HepG2 (cell line): Measurements from ENCODE around the gene ARPC1B. TPM values are rescaled to one million over a fixed set of nuclear protein-coding genes. Genes with fewer than 3 reads are reported as not detected.

Experiments used
- BRD4 ChIP-seq: sonication (generic); formaldehyde crosslinking; IDR thresholded peaks from 2 replicates; pipeline ENCODE4 v1.4.0; 2020; ENCODE audit warnings: missing genetic modification reagents
- HES4 ChIP-seq: sonication (generic); formaldehyde crosslinking; IDR thresholded peaks from 2 replicates; pipeline ENCODE4 v1.9.0; 2021; ENCODE audit warnings: mild to moderate bottlenecking, missing genetic modification reagents, borderline replicate concordance
- NR2F2 ChIP-seq: IDR thresholded peaks from 2 replicates; pipeline ENCODE4 v1.6.1; 2012; ENCODE audit warnings: low read depth, inconsistent platforms, borderline replicate concordance
- PRDM10 ChIP-seq: sonication (generic); formaldehyde crosslinking; IDR thresholded peaks from 2 replicates; pipeline ENCODE4 v1.4.0; 2020; ENCODE audit warnings: low read depth, missing genetic modification reagents
- SAP130 ChIP-seq: IDR thresholded peaks from 2 replicates; pipeline ENCODE4 v1.6.1; 2016; ENCODE audit warnings: low read depth
- TOPORS ChIP-seq: sonication (generic); formaldehyde crosslinking; IDR thresholded peaks from 2 replicates; pipeline ENCODE4 v1.8.0; 2023; ENCODE audit warnings: mild to moderate bottlenecking, missing genetic modification reagents
- ZBTB10 ChIP-seq: sonication (generic); formaldehyde crosslinking; IDR thresholded peaks from 2 replicates; pipeline ENCODE4 v1.4.0; 2020; ENCODE audit warnings: missing genetic modification reagents, borderline replicate concordance
- ZBTB42 ChIP-seq: sonication (generic); formaldehyde crosslinking; IDR thresholded peaks from 2 replicates; pipeline ENCODE4 v1.5.0; 2020; ENCODE audit warnings: mild to moderate bottlenecking, missing genetic modification reagents
- ZEB1 ChIP-seq: IDR thresholded peaks from 2 replicates; pipeline ENCODE4 v1.6.1; 2012; ENCODE audit warnings: mild to moderate bottlenecking, low read depth, inconsistent platforms; ENCODE audit not compliant: insufficient replicate concordance
- ZFP90 ChIP-seq: sonication (generic); formaldehyde crosslinking; IDR thresholded peaks from 2 replicates; pipeline ENCODE4 v1.8.0; 2022; ENCODE audit warnings: missing genetic modification reagents, mild to moderate bottlenecking, inconsistent platforms, borderline replicate concordance
- ZHX1 ChIP-seq: sonication (generic); formaldehyde crosslinking; IDR thresholded peaks from 2 replicates; pipeline ENCODE4 v1.8.1; 2022; ENCODE audit warnings: low read depth, mild to moderate bottlenecking, missing genetic modification reagents
- ZNF20 ChIP-seq: sonication (generic); formaldehyde crosslinking; IDR thresholded peaks from 2 replicates; pipeline ENCODE4 v1.4.0; 2020; ENCODE audit warnings: mild to moderate bottlenecking, moderate library complexity, missing genetic modification reagents
- ZNF253 ChIP-seq: sonication (generic); formaldehyde crosslinking; IDR thresholded peaks from 2 replicates; pipeline ENCODE4 v1.8.0; 2022; ENCODE audit warnings: mild to moderate bottlenecking, missing genetic modification reagents, borderline replicate concordance
- ZNF383 ChIP-seq: sonication (generic); formaldehyde crosslinking; IDR thresholded peaks from 2 replicates; pipeline ENCODE4 v1.4.0; 2020; ENCODE audit warnings: missing genetic modification reagents, mild to moderate bottlenecking, borderline replicate concordance
- ZNF629 ChIP-seq: sonication (generic); formaldehyde crosslinking; conservative IDR thresholded peaks from 2 replicates; pipeline ENCODE4 v1.5.0; 2020; ENCODE audit warnings: missing genetic modification reagents
- ZNF713 ChIP-seq: sonication (generic); formaldehyde crosslinking; IDR thresholded peaks from 2 replicates; pipeline ENCODE4 v1.4.0; 2020; ENCODE audit warnings: mild to moderate bottlenecking, missing genetic modification reagents
- polyA plus RNA-seq, 8 experiments: library from polyadenylated mRNA; depleted of rRNA in 3 of 8; stranded (reverse) in 7 of 8; unstranded in 1 of 8; fragments of >200 nt; fragmentation: Illumina TruSeq in 4 of 8; extraction: Trizol in 4 of 8; gene quantifications; 2 replicates each; pipeline versions ENCODE4 v1.2.1 to v1.2.3, GENCODE V29; 2011 to 2016; ENCODE audit warnings: low read depth in 4 of 8, missing spikeins in 1 of 8, mixed read lengths in 1 of 8; ENCODE audit not compliant: insufficient read depth in 1 of 8
- total RNA-seq, 5 experiments: library from RNA; depleted of rRNA; stranded (reverse); fragments of >200 nt; fragmentation: Illumina TruSeq; extraction: Trizol; gene quantifications; 2 replicates each; pipeline ENCODE4 v1.2.3, GENCODE V29; 2016; ENCODE audit warnings: low read depth in 1 of 5
- TF ChIP-seq, protein P1 (sequence below): sonication (generic); formaldehyde crosslinking; IDR thresholded peaks from 2 replicates; pipeline ENCODE4 v1.8.0; 2022; ENCODE audit warnings: missing genetic modification reagents, mild to moderate bottlenecking, moderate library complexity, borderline replicate concordance

The ARPC1B gene
- total and polyA plus RNA-seq, 2 of the 13 experiments (the other 11 are each of a cell fraction or from before 2014, with no cell fraction given): 72.9 to 89.1 TPM

DNA sequence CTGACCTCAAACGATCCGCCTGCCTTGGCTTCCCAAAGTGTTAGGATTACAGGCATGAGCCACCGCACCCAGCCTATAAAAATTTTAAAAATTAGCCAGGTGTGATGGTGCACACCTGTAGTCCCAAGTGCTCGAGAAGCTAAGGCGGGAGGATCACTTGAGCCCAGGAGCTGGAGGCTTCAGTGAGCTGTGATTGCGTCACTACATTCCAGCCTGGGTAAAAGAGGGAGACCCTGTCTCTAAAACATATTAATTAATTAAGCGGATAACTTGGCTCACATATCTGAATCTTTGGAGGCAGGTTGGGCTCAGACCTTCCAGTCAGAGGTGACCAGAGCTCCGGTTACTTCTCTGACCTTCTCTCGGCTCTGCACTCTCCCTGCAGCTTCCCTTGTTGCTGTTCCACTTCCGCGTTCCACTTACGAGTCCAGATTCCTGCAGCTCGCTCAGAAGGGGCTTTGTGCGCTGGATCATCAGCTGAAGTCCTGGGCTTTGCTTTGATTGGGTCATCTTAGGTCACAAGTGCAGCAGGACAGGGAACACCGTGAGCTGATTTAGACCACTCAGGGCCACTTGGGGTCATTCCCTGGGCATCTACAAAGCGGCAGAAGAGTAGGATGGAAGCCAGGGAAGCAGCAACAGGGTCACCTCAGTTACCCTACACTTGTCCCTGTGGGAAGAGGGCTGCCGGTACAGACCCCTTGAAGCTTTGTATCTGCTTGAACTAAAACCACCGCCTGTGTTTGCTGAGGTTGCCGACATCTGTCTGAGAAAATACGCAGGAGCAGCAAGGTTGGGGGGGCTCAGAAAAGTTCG, 2.0 kb upstream of the ARPC1B start (continued):
- TF ChIP-seq ZHX1 (CRISPR knock-in tag): 0 out of 2 replicates have a peak, but pooled peaks have one; percentile 29
- no peak for TF ChIP-seq ZNF383 (CRISPR knock-in tag)
- TF ChIP-seq HES4 (CRISPR knock-in tag): no peak
- TF ChIP-seq ZBTB10 (CRISPR knock-in tag): no peak
- no peak for TF ChIP-seq ZNF713
- no peak for TF ChIP-seq ZNF253
- peak; percentile 84 for TF ChIP-seq ZEB1
- TF ChIP-seq, protein P1, sequence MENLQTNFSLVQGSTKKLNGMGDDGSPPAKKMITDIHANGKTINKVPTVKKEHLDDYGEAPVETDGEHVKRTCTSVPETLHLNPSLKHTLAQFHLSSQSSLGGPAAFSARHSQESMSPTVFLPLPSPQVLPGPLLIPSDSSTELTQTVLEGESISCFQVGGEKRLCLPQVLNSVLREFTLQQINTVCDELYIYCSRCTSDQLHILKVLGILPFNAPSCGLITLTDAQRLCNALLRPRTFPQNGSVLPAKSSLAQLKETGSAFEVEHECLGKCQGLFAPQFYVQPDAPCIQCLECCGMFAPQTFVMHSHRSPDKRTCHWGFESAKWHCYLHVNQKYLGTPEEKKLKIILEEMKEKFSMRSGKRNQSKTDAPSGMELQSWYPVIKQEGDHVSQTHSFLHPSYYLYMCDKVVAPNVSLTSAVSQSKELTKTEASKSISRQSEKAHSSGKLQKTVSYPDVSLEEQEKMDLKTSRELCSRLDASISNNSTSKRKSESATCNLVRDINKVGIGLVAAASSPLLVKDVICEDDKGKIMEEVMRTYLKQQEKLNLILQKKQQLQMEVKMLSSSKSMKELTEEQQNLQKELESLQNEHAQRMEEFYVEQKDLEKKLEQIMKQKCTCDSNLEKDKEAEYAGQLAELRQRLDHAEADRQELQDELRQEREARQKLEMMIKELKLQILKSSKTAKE (CRISPR knock-in tag): peak; percentile 64; the same call in 1 of the 2 replicates
- peak; percentile 79; the same call in 1 of the 2 replicates for TF ChIP-seq NR2F2
- TF ChIP-seq ZBTB42 (CRISPR knock-in tag): no peak
- TF ChIP-seq ZNF20 (CRISPR knock-in tag): no peak
- no peak for TF ChIP-seq BRD4 (CRISPR knock-in tag)
- no peak for TF ChIP-seq ZNF629 (CRISPR knock-in tag)
- TF ChIP-seq ZFP90 (CRISPR knock-in tag): no peak
- peak; percentile 62; the same call in 1 of the 2 replicates for TF ChIP-seq TOPORS (CRISPR knock-in tag)
- peak; percentile 99 for TF ChIP-seq SAP130 (CRISPR knock-in tag)
- TF ChIP-seq PRDM10 (CRISPR knock-in tag): no peak
